ENCODE measurements around the gene PRKCA. TPM values are rescaled to one million over a fixed set of nuclear protein-coding genes. Genes with fewer than 3 reads are reported as not detected.

The PRKCA gene
- total RNA-seq, 4 donors from 2014 or later = 9.0 to 76.1 (median 15.1) TPM

DNA sequence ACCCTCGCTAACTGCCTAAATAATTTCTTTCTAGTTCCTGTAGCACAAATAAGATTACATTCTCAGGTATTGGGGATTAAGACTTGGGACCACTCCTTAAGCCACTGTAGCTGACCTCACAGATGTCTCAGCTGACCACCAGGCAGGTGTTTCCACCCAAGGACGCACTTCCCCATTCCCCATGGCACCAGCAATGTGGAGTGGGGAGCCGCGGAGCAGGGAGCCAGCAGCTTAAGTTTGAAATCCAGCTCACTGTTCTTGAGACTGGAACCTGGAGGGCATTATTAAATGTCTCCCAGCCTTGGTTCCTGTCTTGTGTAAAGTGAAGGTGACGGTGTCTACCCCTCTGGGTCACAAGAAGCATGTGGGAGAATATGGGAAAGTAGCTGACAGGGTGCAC is 283.1 kb downstream of the PRKCA start:
- TF ChIP-seq POLR2A (IDR thresholded peaks at IDR 0.05) = no peak
- TF ChIP-seq, protein P1, sequence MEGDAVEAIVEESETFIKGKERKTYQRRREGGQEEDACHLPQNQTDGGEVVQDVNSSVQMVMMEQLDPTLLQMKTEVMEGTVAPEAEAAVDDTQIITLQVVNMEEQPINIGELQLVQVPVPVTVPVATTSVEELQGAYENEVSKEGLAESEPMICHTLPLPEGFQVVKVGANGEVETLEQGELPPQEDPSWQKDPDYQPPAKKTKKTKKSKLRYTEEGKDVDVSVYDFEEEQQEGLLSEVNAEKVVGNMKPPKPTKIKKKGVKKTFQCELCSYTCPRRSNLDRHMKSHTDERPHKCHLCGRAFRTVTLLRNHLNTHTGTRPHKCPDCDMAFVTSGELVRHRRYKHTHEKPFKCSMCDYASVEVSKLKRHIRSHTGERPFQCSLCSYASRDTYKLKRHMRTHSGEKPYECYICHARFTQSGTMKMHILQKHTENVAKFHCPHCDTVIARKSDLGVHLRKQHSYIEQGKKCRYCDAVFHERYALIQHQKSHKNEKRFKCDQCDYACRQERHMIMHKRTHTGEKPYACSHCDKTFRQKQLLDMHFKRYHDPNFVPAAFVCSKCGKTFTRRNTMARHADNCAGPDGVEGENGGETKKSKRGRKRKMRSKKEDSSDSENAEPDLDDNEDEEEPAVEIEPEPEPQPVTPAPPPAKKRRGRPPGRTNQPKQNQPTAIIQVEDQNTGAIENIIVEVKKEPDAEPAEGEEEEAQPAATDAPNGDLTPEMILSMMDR (IDR thresholded peaks at IDR 0.05) = no peak
- intact Hi-C loops (cut with DNase I; ENCODE audit: low total_unique reads) = no loop called here

DNA sequence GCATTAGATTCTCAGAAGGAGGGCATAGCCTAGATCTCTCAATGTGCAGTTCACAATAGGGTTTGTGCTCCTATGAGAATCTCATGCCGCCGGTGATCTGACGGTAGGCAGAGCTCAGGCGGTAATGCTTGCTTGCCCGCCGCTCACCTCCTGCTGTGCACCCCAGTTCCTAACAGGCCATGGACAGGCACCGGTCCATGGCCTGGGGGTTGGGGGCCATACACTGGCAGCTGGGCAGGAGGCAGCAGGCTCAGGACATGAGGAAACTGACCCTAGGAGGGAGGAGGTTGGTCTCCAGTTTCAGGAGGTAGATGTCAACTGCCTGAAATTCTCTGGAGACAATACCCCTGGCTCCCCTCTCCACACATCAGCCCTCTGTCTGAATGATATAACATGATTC is 287.5 kb downstream of the PRKCA start:
- no peaks in the 10 kb centered on the region for H3K9me3 ChIP-seq
- no peak for DNase-seq
- TF ChIP-seq, protein P1 (IDR thresholded peaks at IDR 0.05) = no peak
- no peak for TF ChIP-seq POLR2A (IDR thresholded peaks at IDR 0.05)
- peaks cover 0 to 3% of the 10 kb centered on the region in 2 donors for H3K4me1 ChIP-seq
- intact Hi-C loops (cut with DNase I; ENCODE audit: low total_unique reads) = no loop called here
- no peak overlapping the region for H3K4me3 ChIP-seq
- no peaks in the 10 kb centered on the region for H3K27me3 ChIP-seq
- H3K27ac ChIP-seq = no peak overlapping the region
- H3K36me3 ChIP-seq = no peaks in the 10 kb centered on the region

More for the DNA sequence above, 283.1 kb downstream of the PRKCA start:
- H3K27me3 ChIP-seq = no peaks in the 10 kb centered on the region
- no peaks in the 10 kb centered on the region for H3K36me3 ChIP-seq
- H3K27ac ChIP-seq = no peak overlapping the region
- DNase-seq = no peak
- H3K4me3 ChIP-seq = no peak overlapping the region
- H3K9me3 ChIP-seq = no peaks in the 10 kb centered on the region
- no peaks in the 10 kb centered on the region for H3K4me1 ChIP-seq

DNA sequence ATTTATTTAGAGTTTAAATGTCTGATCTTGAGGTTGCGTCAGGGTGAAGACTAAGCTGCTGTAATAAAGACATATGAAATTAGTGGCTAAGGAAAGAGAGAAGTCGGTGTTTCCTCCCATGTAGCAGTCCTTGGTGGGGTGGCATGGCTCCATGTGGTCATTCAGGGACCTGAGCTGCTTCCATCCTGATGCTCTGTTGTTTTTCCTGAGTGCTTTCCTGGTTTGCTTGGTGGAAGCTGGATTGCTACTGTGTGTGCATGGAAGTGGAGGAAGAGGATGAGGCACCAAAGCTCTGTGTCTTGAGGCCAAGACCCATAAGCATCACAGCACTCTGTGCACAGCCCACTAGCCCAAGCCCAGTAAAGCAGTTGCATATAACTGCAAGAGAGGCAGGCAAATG is 290.7 kb downstream of the PRKCA start:
- Histone ChIP-seq H3K9me3 (no peaks in the 10 kb centered on the region), H3K27ac (no peak overlapping the region), H3K27me3 (no peaks in the 10 kb centered on the region), H3K4me3 (no peak overlapping the region), H3K36me3 (no peaks in the 10 kb centered on the region), H3K4me1 (peaks cover 0 to 3% of the 10 kb centered on the region in 2 donors)
- TF ChIP-seq, protein P1 (IDR thresholded peaks at IDR 0.05) = no peak
- TF ChIP-seq POLR2A (IDR thresholded peaks at IDR 0.05) = no peak
- intact Hi-C loops (cut with DNase I; ENCODE audit: low total_unique reads) = no loop called here
- DNase-seq = no peak

DNA sequence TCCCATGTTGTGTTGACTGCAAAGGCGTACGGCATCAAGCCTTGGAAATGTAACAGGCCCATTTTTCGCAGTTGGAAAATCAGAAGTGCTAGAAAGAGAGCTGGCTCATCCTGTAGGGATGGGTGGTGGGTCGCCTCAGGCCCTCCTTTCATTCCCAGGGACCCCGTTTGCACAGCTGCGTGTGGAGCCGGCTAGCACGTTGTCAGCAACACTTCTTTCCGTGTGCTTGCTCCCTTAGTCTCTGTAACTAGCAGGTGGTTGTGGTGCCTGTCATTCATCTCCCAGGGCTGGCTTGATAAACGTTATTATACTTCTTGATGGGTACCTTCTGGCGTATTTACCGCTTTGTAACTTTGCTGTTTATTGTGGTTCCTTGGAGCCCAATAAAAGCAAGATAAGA is 293.5 kb downstream of the PRKCA start:
- Histone ChIP-seq H3K4me1 (peaks cover 0 to 3% of the 10 kb centered on the region in 2 donors), H3K27ac (no peak overlapping the region), H3K9me3 (no peaks in the 10 kb centered on the region), H3K4me3 (no peak overlapping the region), H3K27me3 (no peaks in the 10 kb centered on the region), H3K36me3 (no peaks in the 10 kb centered on the region)
- intact Hi-C loops (cut with DNase I; ENCODE audit: low total_unique reads) = no loop called here
- no peak for DNase-seq
- TF ChIP-seq, protein P1 (IDR thresholded peaks at IDR 0.05) = no peak
- TF ChIP-seq POLR2A (IDR thresholded peaks at IDR 0.05) = no peak

GRCh38 chr17:66602659-66603384 is 300.4 kb downstream of the PRKCA start:
- Histone ChIP-seq H3K27me3 (peaks cover 0 to 7% of the 10 kb centered on the region in 2 donors), H3K27ac (no peak overlapping the region), H3K4me3 (no peak overlapping the region), H3K4me1 (no peaks in the 10 kb centered on the region), H3K36me3 (no peaks in the 10 kb centered on the region), H3K9me3 (no peaks in the 10 kb centered on the region)
- intact Hi-C loops (cut with DNase I; ENCODE audit: low total_unique reads) = no loop called here
- DNase-seq = peak in 1 of 2 donors; percentile 32
- TF ChIP-seq, protein P1 (IDR thresholded peaks at IDR 0.05) = no peak
- no peak for TF ChIP-seq POLR2A (IDR thresholded peaks at IDR 0.05)

Data from uterus (tissue), 4 donors.